Renal cortical epithelial cell (primary cell): ENCODE measurements around the gene CSMD2. TPM values are rescaled to one million over a fixed set of nuclear protein-coding genes. Genes with fewer than 3 reads are reported as not detected.
A peak's percentile ranks its signal among the peaks of the same experiment; 100 is the strongest.

Source experiments
- DNase-seq: peaks from one replicate; pipeline ENCODE4 v3.0.0-alpha.2; 2011; ENCODE audit warnings: low read depth
- total RNA-seq: library from RNA; depleted of rRNA; stranded (reverse); fragments of >200 nt; gene quantifications from 2 replicates; pipeline ENCODE4 v1.2.3, GENCODE V29; 2014

The CSMD2 gene
- total RNA-seq, 1 donor from 2014 or later = 0.55 TPM

DNA sequence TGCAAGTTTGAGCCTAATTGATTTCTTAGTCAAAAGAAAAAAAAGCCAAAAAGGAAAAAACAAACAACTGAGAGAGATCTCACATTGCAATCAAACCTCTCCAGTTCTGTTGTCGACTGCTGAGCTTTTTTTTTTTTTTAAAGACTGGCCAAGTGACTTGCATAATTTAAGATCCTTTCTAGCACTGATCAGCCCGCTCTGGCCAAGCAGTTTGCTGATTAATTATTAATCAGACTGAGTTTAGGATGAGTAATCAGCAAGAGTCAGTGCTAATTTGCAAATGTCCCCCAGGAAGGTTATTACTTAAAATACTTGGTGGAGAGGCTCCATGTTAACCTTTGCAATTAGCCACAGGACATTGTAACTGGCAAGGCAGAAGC, 261.8 kb downstream of the CSMD2 start:
- DNase-seq = peak; percentile 99

DNA sequence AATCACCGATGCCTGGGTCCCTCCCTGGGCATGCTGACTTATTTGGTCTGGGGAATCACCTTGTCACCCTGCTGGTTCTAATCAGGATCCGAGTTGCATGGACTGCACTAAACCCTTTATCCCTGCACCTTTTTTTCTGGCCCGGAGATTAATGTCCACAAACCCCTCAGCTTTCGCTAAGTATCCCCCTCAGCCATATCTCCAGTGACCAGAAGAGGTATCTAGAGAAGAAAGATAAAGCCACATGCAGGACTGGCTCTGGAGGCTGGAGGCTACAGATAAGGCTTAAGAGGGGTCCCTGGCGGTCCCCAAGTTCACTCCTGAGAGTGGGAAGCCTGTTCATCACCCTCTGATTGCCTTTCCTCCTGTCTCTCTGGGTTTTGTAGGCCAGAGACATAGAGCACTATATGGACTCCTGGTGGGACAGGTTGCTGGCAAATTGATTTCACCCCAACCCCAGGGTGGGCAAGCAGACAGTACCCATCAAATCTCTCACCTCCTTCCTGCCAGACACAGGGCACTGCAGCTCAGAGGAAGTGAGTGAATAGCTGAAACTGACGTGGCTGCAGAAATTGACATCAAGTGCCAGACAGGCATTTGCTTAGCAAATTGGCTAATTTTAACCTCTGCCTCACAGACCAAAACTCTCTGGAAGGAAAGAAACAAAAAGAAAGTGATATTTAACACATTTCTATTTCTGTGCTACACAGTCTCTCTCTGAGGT, 262.4 kb downstream of the CSMD2 start:
- no peak for DNase-seq

DNA sequence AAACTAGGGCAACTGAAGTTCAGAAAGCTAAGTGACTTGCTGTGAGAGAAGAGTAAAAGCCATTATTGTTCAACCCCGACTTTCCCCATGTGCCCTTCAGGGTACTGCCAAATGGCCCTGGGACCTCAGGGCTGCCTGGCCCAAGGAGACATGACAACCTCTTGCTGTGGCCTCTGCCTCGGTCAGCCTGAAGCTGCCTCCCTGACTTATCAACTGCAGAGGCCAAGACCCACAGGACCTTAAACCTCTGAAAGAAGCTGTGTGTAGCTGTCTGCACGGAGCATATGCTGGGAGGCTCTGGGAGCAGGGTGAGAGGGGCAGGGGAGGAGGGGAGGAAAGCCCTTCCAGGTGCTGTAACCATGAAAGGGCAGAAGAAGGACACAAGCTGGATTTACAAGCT, 265.3 kb downstream of the CSMD2 start:
- DNase-seq = no peak

DNA sequence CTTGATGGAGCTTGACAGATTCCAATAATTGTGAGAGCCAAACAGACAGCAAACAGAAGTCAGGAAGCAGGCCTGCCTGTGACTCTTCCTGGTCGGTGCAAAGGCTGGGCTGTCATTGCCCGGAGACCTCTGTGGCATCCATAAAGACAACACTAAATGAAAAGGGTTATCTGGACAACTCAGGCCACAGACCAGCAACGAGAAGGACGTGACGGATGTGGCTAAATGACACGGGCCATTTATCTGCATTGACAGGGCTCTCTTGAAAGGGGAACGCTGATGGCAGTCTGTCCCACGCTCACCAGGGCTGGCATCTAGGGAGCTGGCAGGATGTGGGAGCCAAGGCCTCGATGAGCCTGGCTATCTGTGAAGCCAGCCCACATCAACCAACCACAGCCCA, 266.1 kb downstream of the CSMD2 start:
- no peak for DNase-seq

DNA sequence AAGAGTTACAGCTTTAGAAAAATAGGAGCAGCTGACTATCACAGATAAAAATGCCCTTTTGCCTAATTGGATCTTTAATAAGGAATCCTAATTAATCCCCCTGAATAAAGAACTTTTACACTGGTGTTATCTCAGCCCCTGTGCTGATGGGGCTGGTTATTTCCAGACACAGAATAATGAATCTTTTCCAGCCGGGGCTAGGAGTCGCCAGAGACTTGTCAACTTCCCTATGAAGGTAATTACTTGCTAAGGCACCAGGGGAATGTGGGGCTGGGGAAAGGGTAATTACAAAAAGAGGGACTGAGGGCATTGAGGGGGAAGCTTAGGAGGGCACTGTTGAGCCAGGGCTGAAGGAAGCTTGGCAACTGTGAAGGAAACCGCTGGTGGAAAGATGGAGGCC, 266.6 kb downstream of the CSMD2 start:
- DNase-seq = no peak

DNA sequence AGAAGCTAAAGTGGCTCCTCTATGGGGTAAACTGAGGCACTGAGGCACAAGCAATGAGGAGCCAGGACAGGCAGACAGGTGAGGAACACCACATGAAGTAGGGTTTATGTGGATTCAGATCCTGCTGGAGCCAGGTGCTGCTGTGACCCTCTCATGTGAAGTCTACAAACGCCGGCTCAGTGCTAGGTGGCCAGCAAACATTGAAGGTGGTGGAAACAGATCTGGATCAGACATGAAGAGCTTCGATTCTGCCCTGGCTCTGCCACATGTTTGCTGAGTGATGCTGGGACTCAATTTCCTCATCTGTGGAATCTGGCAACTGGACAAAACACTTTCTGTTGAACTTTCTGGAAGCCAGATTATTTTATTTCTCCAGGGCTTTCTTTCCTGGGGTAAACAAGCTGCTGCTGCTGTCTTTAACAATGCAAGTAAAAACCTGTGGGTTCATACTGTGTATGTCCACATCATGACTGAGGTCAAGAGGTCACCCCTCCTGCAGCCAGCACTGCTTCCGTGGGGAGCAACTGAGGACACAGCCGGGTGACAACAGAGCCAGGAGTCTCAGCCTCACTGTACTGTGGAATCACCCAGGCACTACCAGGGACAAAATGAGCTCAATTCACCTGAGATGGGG, 267.8 kb downstream of the CSMD2 start:
- no peak for DNase-seq

DNA sequence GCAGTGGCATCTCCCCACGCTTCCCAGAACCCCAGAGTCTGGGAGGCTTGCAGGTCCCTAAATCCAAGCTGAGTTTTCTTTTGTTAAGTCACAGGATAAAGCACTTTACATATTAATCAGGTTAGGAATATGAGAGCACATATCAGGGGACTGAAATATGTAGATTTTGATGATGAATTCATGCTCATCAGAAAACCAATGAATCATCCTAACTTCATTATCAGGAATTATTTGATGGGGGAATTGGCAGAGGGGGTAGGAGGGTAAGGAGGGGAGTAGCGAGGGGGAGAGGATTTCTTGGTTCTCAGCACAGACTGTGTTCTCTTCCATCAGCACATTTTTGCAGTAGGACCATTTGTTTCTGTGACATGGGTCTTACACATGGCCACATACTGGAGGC, 269.1 kb downstream of the CSMD2 start:
- no peak for DNase-seq

DNA sequence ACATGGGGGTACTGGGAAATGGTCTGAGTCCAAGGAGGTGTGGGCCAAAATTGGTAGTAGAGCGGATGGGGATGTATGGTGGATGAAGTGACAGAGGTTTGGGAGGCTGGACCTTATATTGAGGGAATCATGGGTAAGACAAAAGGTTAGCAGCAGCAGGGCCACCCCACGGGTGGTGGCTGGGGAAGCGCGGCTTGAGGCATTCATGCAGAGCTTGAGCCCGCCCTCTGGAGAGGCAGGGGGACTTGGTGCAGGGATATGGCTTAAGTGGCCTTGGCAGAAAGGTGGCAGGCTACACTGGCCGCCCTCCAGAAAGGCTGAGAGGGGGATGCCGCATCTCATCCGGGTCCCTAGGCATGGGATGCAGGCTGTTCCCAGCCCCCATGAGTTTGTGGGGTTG, 269.6 kb downstream of the CSMD2 start:
- DNase-seq = no peak

DNA sequence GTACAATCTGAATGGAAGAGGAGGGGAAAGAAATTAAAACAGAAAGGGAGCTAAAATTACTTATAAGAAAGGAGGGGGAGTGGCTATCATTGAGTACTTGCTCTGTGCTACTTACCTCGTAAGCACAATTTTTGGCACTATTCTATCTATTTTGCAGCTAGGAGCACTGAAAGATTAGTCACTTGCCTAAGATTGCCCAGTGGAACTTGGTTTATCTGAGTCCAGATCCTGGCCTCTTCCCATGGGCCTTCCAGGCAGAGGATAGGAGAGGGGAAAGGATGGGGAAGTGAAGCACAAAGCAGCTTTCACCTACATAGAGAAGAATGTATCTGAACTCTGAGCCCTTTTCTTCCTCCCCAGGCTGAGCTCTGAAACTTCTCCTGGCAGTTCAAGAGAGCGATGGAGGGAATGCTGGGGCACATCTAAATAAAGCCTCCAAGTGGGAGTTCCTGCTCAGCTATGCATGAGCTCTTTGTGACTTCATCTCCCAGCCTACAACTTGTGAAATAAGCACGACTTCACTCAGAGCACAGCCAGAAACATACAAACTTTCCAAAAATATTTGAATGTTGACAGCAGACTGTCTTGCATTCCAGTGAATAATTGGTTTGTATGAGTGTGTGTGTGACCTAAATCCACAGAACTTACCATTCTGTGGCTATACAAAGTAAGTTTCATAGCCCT, 271.7 kb downstream of the CSMD2 start:
- peak; percentile 38 for DNase-seq

DNA sequence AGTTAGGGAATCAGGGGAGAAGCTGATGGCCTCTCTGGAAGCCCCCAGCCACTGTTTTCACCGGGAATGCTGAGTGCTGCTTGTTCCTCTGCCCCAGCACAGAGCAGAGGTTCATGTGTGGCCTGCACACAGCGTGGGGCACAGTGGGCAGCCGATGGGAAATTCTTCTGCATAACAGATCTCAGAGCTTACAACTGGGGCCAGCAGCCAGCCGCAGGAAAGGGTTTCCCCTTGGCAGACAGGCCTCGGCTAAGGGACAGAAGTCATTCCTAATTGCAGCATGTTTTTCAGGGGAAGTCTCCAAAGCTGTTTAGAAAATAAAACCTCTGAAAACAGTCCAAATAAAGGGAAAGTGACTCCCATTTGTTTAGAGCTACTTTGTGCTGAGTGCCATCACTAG, 278.5 kb downstream of the CSMD2 start:
- DNase-seq = no peak

DNA sequence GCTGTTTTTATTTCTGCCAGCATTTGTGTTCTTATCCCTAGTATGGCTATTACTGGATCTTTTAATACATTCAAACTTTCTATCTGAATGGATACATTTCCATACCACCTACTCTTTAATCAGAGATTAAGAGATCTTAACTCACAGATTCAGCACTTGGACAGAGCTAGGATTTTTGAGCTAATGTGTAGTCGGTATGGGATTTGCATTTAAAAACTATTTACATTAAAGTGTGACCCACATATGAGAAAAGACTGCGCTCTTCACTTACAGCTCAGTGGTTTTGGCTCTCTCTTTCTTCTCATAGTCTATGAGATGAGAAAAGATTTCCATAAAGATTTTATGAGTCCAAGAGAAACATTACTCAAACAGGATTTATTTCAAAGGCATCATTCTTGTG, 284.7 kb downstream of the CSMD2 start:
- no peak for DNase-seq

DNA sequence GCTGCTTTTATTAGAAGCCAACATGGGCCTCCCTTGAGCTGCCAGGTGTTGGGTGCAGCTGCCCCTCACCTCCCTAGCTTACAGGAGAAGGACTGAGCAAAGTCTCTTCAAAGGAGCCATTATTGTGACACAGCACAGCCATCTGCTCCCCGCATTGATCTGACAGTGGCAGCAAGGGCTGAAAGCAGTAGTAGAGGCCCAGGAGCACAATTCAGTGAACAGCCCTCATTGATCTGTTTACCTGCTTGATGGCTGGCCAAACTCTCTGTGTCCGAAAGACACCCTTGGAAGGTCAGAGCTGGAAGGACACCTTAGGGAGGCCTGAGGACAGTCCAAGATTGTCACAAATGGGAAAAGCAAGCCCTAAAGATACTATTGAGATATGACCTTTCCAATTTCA, 286.6 kb downstream of the CSMD2 start:
- DNase-seq = no peak

DNA sequence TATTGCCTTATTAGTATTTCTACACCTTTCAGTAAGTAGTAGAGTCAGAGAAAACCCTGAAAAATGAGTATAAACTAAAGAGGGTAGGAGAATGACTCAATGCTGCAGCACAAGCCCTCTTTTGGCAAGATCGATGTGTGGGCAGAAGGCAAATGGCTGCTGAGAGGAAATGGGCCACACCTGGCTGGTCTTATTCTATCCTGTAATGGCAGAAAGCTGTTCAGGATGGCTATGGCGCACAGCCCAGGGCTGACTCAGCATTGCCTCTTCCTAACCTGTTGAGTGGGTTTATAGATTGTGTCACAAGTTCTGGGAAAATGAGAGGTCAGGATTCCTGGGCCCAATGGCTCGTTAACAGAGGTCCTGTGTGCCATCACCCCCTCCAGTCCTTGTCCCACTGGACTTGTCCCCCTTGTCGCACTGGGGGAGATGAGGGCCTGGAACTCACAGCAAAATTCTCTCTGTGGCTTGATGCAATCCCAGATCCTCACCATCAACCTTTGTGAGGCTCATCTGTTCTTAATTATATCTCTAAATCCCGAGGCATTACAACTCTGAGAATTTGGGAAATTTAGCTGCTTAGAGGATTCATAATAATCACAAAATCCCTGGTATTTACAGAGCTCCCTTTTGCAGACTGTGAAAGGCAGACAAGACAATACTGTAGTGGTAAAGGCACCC, 287.9 kb downstream of the CSMD2 start:
- peak; percentile 15 for DNase-seq

DNA sequence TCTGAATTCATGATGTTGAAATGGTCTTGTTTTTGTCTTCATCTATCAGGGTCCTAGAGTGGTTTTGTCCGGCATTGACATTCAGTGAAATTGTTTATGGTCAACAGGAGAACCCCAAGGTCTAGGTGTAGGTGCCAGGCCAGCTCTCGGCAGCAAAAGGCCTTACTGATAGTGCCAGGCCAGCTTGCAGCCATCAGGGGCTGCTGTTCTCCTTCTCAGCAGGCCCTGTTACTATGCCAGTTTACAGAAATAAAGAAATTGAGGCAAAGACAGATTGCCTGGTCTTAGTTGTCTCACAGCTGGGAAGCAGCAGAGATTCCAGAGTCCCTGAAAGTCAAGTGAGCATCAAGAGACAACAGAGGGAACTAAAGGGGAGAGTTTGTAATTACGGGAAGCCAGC, 289.2 kb downstream of the CSMD2 start:
- no peak for DNase-seq

DNA sequence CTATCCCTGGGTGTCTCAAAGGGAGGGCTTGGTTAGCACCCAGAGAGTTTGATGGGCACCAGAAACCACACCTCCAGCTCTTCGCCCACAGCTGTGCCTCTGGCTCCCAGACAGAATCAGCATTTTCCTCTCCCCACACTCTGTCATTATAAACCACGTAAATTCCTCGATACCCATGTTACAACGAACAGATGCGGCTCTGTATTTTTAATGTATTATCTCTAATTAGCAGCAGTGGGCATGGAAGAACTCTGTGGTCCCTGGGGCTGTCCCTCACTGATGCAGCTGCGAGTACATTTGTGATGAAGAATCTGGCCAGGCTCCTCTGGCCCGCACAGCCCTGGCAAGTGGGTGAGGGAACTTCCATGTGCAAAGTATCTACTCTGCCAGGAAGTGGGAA, 290.4 kb downstream of the CSMD2 start:
- no peak for DNase-seq

DNA sequence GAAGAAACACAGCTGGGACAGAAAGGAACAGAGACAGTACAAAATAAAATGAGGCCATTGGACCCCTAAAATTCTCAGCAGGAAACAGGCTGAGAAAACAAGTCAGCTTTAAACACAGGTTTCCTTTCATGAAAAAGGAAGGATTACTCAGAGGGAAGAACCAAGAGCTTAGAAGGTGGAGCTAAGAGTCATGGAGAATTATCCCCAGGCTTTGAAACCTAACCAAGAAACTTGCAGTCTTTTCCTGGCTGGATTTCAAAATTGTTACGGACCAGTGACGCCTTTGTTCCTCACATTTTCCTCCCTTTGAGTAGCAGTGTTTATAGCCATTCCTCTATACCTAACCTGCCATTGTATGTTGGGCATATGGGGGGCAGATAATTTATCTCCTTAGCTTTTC, 292.3 kb downstream of the CSMD2 start:
- peak; percentile 63 for DNase-seq

DNA sequence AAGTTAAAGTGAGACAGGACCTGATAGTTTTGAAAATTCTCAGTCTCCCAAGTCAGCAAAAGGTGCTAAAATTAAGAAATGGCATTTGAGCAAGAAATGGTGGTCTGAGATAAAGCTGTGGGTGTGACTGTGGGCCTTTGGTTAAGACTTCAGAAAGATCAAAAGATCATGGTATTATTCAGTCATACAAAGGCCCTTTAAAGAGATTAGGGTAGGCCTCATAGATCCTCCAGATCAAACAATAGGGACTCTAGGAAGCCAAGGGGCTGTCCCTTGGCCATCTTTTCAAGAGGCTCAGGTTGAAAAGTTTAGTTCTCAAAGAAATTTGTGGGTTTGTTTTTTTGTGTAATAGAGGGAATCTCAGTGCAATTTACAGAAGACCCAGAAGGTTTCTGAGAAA, 292.8 kb downstream of the CSMD2 start:
- DNase-seq = no peak

DNA sequence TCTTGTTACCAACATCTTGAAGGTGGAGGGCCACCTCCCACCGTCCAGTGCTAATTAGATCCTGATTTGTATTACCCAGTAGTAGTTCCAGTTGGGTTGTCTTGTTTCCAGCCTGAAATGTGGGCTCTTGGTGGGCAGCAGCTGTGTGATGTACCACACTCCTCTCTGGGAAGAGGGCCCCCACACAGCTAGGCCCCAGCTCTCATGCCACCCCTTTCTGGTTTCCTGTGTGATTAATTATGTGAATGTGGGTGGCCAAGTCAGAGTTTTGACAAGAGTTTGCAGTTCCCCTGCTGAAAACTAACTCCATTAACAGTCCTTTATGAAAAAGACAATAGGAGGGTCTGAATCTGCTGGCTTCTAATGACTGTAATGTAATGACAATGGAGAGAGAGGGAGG, 297.3 kb downstream of the CSMD2 start:
- DNase-seq = no peak

DNA sequence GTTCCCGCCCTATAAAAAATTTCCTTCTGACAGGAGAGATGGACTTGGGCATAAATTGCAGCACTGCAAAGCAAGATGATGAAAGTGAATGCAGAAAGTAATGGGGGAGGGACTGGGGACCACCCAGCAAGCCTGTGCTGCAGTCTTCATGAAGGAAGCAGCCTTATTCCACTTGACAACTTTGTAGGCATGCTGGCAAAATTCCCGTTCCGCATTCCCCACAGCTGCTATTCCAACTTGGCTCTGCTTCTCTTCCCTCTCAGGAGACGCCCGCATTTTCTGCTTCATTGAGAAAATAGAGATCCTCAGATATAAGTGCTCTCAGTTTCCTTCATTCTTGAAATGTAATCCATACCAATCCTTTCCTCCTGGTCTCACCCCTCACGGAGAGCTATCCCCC, 298.7 kb downstream of the CSMD2 start:
- peak; percentile 6 for DNase-seq

DNA sequence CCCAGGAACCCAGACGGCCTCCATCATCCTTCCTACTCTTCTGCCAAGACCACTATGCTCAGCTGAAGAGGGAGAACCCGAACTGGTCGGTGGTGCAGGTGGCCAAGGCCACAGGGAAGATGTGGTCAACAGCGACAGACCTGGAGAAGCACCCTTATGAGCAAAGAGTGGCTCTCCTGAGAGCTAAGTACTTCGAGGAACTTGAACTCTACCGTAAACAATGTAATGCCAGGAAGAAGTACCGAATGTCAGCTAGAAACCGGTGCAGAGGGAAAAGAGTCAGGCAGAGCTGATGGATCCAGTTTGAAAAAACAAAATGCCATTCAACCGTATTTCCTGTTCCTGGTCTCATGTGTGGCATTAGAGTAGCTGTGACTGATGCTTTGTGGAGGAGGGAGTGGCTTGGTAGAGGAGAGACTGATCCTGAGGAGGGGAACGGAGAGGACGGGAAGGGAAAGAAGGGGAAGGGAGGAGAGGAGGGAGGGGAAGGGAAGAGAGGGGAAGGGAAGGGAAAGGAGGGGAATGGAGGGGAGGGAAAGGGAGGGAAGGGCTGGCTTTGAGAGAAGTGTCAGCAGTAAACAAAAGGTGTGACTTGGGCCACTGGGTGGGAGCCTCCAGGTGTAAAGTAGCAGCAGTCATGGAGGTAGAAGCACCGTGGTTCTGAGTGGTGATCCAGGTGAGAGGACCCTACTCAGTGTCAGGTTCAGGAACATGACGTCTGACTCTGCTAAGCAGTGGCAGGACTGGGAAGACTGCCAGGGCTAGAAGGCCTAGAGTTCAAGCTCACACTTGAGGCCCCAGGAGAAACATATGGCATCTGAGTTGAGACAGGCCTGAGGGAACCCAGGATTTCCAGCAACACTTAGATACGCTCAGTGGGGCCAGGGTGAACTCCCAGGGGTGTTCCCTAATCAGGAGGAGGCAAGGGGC, 300.3 kb downstream of the CSMD2 start:
- DNase-seq = no peak

DNA sequence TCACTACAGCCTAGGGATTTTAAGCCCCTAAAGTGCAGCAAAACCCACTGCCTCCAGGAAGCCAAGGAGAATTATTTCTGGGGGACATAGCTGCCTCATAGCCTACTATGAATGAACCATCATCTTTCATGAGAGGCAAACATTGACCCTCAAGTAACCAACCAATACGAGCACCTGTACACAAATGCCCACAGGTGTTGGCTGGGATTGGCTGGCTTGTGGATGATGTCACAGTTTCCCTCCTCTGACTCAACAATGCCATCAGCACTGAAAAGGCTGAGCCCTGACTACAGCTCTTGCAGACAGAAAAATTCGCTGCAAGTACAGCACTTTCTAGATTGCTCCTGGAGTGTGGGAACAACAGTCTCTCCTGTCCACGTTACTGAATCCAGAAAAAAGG, 301.3 kb downstream of the CSMD2 start, which contains the start of gene HMGB4:
Gene HMGB4 (plus strand): TSS at position 301 of the 400 bp plus-strand sequence. CDS start 113 bp downstream, outside the sequence.
- no peak for DNase-seq
